Femur (tissue), 1 donor: ENCODE measurements around the gene EIF4H.
"Not testable (repeated sequence)": the region's sequence is repeated elsewhere in the genome, so short reads cannot be mapped to it uniquely, and the experiment has no call there.

ENCODE experiments used
- DNase-seq: peaks from one replicate; pipeline ENCODE4 v3.0.0-alpha.2; 2017

Gene EIF4H

GRCh38 chr7:74173866-74174605, at the start of gene EIF4H:
Gene EIF4H, plus strand, starts transcription at chr7:74174356. Its CDS starts 28 bp downstream, at chr7:74174384.
- DNase-seq: peak; percentile 97

GRCh38 chr7:74126220-74126880, 47.8 kb upstream of the EIF4H start:
- no peak for DNase-seq

- no peak for DNase-seq
These were observed 44.3 kb upstream of the EIF4H start for GRCh38 chr7:74129887-74130286.

- DNase-seq: no peak
These were observed 43.6 kb upstream of the EIF4H start for GRCh38 chr7:74130518-74130917.

GRCh38 chr7:74134117-74134620, 40.0 kb upstream of the EIF4H start:
- DNase-seq: no peak

GRCh38 chr7:74138334-74138867, 35.8 kb upstream of the EIF4H start:
- DNase-seq: no peak

GRCh38 chr7:74138945-74139843, 35.0 kb upstream of the EIF4H start:
- DNase-seq: no peak

- DNase-seq: no peak
These were observed 32.5 kb upstream of the EIF4H start for GRCh38 chr7:74141705-74142104.

- DNase-seq: no peak
These were observed 30.8 kb upstream of the EIF4H start for GRCh38 chr7:74143383-74143782.

- no peak for DNase-seq
These were observed 25.7 kb upstream of the EIF4H start for GRCh38 chr7:74148491-74148890.

GRCh38 chr7:74149071-74149470, 25.1 kb upstream of the EIF4H start:
- no peak for DNase-seq

- no peak for DNase-seq
These were observed 24.6 kb upstream of the EIF4H start for GRCh38 chr7:74149603-74150002.

- DNase-seq: no peak
These were observed 20.4 kb upstream of the EIF4H start for GRCh38 chr7:74153736-74154135.

GRCh38 chr7:74155810-74156395, 18.3 kb upstream of the EIF4H start:
- DNase-seq: no peak

- no peak for DNase-seq
These were observed 16.6 kb upstream of the EIF4H start for GRCh38 chr7:74157605-74158004.

- DNase-seq: no peak
These were observed 9.1 kb upstream of the EIF4H start for GRCh38 chr7:74164985-74165456.

GRCh38 chr7:74165867-74166593, 8.1 kb upstream of the EIF4H start:
- DNase-seq: no peak

- DNase-seq: not testable (repeated sequence)
These were observed 6.8 kb upstream of the EIF4H start for GRCh38 chr7:74167324-74167723.

- DNase-seq: peak; percentile 34
These were observed 1.1 kb upstream of the EIF4H start for GRCh38 chr7:74173074-74173473.

- no peak for DNase-seq
These were observed 678 bp upstream of the EIF4H start for GRCh38 chr7:74173491-74173865.

GRCh38 chr7:74174606-74175082, 488 bp downstream of the EIF4H start:
- DNase-seq: peak; percentile 84

GRCh38 chr7:74175340-74175739, 1.2 kb downstream of the EIF4H start:
- no peak for DNase-seq
